Measurements from ENCODE around the gene HOXC10. TPM values are rescaled to one million over a fixed set of nuclear protein-coding genes. Genes with fewer than 3 reads are reported as not detected.

HOXC10 gene
- total RNA-seq, 1 experiment from 2014 or later, result 6.9 TPM

DNA sequence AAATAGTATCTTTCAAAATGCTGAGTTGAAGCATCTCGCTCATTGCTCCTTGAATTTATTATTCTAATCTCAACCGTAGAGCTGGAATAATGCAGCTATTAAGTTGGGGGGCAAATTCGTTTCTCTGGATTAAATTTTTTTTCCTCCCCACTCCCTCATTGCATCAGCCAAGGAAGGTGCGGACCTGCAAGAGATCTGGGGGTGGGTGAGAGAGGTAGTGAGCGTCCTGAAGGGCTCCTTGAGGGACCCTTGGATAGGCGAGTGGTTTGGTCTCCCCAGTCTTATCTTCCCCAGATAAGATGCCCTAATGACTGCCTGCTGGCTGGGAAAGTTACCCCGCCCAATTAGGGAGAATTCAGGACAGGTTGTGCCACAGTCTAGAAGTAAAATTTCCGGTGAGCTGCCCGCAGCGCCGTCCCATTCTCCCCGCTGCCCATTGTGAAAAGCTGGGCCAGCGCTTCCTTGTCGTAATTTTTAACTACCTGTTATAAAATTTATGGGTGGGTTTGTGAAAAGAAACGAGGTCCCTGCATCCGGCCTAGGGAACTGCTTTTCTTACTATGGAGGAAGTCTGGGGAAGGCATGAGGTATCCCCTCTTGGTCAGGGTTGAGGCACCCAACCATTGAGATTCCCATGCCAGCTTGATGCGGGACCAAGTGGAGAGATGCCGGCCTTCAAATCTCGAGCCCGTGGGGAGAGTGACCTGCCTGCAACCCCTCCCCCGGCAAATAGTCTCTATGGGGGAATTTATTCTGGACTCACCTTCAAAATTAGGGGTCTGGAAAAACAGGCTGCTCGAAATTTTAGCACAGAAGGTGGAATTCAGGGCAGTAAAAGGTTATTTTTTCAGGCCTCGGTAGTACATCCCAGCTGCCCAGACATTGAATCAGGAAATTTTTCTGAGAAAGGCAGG lies 30.3 kb downstream of the HOXC10 start:
- DNase-seq (ENCODE audit: low read depth), result no peak

DNA sequence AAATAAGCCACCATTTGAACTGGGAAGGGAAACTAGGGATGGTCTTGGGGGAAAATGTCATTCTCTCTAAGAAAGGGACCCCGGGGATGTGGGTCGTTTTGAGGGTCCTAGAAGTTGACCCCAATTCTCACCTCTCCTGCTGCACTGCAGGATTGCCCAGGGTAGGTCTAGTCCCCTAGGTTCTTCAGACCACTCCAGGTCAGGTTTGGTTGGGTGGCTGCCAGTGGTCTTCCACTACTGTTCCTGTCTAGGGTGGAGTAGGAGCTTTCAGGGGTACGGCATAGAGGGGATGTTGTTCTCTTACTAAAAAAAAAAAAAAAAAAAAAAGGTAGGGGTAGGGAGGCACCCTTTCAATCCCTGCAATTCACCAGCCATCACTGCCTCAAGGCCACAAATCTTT lies 31.1 kb downstream of the HOXC10 start:
- no peak for DNase-seq (ENCODE audit: low read depth)

DNA sequence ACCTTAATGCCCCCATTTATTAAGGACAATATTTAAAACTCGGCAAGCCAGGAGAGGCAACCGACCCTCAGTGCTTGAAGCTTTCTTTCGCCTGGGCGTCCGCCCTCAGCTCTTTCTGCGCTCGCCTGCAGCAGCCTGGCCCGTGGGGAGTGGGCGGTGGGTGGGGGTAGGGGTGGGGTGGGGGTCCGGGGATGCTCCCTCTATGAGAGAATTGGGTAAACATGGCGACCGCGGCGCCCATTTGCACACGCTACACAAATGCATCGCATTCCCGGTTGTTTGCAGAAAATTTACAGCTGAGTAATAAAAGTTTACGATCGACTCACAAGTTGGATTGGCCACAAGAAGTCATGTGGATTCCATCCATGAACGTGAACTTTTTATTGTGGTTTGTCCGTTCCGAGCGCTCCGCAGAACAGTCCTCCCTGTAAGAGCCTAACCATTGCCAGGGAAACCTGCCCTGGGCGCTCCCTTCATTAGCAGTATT lies 31.6 kb downstream of the HOXC10 start:
- DNase-seq (ENCODE audit: low read depth), result peak; percentile 96

DNA sequence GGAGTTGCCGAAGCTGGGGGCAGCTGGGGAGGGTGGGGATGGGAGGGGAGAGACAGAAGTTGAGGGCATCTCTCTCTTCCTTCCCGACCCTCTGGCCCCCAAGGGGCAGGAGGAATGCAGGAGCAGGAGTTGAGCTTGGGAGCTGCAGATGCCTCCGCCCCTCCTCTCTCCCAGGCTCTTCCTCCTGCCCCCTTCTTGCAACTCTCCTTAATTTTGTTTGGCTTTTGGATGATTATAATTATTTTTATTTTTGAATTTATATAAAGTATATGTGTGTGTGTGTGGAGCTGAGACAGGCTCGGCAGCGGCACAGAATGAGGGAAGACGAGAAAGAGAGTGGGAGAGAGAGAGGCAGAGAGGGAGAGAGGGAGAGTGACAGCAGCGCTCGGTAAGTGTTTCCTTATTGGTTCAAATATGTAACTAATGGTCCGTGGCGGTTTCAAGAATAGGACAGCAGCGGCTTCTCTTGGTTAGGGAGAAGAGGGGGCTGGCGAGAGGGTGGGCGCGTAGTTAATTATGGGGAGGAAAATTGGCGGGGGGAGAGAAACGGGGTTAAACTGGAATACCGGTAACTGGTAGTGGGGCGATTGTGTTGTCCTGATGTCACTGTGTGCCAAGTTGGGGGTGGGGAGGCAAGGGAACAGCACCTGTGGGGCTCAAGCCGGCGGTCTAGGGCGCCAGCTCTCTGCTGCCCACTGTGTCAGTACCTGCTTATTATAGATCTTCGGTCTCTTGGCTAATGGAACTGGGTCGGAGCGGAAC lies 32.3 kb downstream of the HOXC10 start:
- DNase-seq (ENCODE audit: low read depth), result peak; percentile 68

DNA sequence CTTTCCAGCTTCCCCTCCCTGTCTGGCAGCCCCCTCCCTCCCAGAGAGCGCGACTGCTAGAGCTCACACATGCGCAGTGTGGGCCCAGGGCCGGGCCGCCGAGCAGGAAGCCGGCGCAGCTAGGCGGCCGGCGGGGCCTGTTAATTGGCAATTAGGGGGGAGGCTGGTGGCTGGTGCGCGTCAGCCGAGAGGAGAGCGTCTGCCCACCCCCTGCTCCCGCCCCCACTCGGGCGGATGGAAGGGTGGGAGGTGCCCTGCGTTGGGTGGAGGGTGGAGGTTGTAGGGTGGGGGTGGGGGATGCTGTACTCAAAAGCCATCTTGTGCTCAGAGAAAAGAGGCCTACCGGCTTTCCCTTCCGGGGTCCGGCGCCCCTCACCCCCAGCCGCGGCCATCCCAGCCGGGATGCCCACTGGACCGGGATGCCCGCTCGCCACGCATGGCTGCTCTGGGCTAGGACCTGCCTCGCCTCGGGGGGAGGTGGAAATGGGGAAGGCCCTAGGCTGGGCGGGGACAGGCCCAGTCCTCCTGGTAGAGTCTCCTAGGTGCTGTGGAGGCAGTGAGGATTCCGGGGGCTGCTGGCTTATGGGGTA lies 33.0 kb downstream of the HOXC10 start:
- DNase-seq (ENCODE audit: low read depth), result peak; percentile 95

DNA sequence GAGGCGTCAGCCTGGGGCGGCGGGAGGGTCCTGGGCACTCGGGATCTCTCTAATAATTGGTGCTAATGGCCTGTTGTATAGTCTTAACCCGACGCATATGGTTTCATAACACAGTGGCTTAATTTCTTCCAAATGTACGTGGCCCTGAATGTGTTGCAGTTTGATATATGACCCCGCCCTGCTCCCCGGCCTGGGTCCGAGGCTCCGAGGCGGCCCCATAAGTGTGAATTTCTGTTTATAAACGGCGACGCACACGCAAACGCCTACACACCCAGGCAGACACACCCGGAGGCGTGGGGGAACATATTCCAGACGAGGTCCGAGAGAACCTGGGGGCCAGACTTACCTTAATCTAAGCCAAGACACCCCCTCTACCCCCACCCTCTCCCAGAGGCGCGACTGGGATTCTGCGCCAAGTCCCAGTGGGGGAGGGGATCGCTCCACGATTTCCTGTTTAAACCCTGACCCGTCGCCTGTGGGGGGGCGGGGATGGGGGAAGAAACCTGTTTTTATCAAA lies 33.6 kb downstream of the HOXC10 start:
- DNase-seq (ENCODE audit: low read depth), result peak; percentile 71

DNA sequence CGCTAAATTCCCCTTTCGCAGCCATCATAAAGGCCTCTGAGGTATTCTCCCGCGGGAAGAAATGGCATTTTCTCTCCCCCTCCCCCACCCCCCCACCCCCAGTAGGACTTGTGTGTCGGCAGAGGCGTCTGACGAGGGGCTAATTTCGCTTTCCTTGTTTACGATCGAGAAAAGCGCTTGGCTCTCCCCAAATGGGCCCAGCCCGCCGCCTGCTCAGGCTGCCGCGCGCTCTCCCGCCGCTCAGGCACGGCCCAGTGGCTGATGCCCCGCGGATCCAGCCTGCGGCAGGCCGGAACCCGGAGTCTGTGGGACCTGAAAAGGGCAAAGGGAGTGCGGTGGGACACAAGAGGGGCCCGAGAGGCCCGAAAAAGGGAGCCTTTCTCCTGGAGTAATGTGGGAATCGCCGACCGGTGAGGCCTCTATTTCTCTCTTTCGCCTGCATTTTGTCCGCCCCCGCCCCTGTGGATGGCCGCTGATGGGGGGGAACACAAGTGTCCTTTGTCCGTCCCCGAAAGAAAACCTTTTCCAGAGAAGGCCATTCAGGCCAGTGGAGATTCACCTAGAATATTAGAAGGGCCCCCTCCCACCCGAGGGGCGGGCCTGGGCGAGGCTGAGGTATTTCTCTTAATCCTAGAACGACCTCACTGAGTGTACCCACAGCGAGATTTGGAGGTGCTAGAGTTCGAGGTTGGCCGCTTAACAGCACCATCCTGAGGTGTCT lies 34.3 kb downstream of the HOXC10 start:
- no peak for DNase-seq (ENCODE audit: low read depth)

DNA sequence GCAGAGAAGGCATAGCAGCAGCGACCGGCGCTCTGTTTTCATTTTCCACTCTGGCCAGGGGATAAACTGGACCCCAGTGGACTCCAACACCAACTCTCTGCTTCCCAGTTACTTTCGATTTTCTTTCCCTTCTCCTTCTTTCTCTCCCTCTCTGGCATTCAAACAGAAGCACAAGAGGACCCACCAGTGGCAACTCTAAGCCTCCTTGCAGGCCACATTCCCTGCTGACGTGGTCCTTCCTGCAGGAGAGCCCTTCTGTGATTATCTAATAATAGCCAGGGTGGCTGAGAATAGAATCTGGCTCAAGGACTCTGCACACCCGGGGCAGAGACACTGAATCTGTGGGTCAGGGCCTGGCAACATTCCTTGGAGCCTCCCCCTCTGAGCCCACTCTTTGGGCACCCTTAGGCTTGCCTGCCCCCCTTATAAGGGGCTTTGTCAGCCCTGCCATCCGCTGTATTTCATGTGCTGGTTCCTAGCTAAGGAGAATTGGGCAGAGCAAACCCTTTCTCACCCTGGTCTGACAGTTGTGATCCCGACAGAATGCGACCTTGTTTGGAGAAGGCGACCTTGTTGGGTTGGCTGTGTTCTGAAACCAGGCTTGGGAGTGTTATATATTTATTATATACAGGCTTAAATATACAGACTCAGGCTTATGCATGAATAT lies 35.1 kb downstream of the HOXC10 start:
- DNase-seq (ENCODE audit: low read depth), result peak; percentile 73

DNA sequence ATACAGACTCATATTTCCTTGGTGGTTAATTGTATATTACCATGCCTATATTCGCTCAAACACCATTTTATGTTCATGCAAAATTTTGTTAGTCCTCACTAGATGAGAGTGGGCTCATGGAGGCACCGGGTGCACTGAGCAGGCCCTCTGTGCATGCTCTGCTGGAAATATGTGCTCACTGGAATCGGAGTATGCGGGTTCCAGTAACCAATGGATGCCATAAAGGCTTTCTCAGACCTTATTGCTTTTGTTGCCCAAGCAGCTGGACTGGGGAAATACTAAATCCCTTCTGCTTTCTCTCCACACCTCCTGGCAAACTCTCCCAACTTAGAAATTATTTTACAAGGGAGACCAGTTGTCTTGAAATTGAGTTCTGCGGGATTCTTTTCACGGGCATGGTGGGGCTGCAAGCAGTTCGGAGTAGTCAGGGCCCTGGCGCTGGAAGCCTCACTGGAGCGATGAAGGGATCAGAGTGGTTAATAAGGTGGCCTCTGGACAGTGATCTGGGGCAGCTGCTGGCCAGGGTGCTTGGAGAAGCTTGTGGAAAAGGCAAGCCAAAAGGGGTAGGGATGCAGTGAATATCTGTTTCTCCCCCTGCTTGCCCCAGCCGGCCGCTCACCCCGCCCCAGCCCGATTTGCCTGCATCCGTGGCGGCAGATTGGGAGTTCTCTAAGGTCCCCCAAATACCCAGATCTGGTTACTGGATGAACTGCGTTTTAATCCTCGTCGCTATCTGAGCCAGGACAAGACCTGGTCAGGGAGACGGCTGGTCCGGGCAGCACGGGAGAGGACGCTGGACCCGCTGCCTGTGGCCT lies 35.9 kb downstream of the HOXC10 start:
- DNase-seq (ENCODE audit: low read depth), result no peak

DNA sequence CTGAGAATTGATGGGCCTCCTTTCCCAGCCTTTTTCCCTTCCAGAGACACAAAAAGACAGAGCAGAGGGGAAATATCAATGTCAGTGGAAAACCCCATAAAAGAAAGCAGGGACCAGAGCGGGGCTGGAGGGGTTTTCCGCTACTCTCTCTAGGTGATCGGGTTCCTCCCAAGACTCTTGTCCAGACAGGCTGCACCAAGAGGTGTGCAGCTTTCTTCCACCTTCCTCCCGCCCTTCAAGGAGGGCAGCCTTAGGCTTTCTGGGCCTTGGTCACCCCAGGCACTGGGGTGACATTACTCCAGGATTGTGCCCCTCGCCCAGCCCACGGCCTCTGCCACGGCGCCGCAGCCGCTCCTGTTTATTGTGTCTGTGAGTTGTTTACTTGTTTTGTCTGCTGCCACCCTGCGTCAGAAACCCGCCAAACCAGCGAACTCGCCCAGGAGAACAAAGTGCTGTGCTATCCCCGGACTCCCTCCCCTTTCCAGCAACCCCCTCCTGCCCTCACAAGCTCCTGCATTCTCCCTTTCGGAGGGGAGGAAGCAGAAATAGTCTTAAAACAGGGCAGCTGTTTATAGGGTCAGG lies 36.6 kb downstream of the HOXC10 start:
- DNase-seq (ENCODE audit: low read depth), result peak; percentile 70

DNA sequence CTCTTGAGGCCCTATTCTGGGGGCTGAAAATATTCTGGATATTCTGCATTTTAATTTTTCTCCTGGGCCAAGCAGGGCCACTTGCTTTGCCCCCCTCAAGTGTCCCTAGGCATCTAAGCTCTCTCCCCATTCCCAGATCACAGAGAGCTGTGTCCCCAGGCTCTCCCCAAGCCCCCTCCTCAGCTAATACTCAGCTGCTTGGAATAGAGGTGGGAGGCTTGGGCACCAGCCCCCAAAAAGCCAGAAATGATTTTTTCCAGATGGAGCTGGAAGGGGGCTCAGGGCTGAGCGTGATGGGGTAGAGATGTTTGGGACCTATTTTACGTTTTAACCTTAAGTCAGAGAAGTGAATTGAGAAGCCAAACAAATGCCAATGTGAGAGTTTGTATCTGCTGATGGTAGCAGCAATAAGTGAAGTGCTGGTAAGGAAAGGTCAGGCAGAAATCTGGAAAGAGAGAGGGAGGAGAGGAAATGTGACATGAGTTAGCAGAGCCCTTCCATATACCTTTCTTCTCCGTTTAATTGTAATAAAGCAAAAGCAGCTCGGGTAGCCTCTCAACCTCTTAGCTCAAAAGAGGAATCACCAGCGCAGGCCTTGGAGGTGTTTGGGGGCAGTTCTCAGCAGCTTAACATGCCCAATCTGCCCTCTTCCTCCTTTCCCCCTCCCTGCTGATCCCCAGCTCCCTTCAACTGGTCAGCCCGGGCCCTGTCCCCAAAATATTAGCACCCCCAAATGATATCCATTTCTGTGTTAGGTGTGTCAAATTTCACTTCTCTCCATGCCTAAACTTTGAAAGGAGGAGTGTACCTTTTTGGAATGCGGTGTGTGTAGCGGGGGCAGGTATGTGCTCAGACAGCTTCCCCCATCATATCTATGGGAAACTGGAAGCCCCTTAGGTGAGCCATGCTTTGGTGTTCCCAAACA lies 38.3 kb downstream of the HOXC10 start:
- DNase-seq (ENCODE audit: low read depth), result no peak

DNA sequence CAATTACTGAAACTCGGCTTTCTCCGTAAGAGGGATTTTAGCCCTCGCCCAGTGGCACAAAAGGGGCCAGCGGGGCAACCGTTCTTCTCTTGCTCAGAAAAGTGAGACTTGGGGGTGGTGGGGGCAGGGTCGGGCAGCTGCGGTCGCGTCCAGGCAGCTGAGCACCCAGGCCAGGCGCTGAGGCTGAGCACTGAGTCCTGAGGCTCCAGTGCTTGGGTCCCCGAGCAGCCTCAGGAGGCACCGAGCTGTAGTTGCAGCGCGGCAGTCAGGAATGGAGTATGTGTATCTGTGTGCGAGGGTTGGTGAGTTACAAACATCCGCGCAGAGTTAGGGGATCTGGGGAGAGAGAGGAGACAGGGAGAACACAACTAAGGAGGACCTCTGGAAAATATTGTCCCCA lies 39.2 kb downstream of the HOXC10 start:
- DNase-seq (ENCODE audit: low read depth), result peak; percentile 65

DNA sequence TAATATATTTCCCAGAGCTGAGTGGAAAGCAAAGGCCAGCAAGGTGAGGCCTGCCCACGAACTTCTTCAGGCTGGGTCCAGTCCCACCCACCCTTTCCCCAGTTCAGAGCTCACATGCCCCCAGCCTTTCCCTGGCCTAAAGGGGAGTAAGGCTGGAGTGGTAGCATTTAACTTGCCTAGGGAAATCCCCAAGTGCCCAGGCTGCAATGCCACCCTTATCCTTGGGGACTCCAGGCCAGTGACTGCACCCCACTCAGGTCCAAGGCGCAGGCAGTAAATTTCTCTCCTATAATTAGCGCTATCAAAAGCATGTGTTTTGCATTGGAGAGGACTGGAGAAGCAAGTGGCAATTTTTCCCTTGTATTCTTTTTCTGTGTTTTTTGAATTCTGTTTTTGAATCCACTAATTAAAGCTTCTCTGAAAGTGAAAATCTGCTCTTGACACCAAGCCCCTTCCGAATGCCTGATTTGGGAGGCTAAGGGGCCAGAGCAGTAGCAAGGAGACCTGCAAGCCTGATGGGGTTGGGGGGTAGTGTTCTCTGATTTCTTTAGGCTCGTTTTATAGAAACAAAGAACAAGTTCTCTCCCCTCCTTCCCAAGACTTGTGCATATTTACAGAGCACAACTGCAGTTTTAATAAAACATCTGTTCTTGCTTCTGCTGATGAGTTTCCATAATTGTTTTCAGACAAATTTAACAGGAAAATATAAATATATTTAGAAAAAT lies 39.8 kb downstream of the HOXC10 start:
- DNase-seq (ENCODE audit: low read depth), result no peak

DNA sequence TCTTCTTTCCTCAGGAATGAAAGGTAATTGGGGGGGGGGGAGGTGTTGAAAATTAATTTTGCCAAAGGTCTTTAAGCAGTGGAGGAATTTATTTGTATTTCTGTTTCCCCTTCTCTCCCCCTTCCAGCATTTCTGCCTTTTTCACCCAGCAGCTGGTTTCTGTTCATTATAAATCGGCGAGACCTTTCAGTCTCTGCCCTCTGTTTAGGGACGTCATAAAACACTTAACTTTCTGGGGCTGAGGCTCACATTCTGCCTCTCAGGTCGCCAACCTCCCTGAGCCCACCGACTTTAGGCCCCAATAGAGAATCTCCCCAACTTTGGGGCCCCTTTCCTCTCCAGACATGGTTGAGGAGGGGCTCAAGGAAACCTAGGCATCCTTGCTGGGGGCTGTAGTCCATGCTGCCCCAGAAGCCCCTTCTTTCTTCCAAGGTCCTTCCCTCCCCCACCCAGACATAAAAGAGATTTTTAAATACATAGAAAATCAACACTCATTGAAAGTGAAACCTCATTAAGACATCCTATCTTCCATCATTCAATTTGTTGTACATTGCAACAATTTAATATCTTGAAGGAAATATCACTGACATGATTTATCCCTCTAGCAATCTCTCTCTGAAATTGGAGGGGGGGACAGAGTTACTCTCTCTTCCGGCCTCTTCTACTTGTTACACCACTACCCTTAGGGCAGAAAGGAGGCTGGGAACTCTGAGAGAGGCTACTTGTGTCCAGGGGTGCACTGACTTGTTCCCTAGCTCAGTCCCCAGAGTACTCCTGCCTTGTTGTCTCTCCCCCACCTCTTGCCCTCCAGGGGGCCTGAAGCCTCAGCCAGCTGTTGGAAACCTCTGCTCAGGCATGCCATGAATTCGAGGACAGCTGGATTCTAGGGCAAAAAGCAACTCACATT lies 40.8 kb downstream of the HOXC10 start:
- peak; percentile 76 for DNase-seq (ENCODE audit: low read depth)

DNA sequence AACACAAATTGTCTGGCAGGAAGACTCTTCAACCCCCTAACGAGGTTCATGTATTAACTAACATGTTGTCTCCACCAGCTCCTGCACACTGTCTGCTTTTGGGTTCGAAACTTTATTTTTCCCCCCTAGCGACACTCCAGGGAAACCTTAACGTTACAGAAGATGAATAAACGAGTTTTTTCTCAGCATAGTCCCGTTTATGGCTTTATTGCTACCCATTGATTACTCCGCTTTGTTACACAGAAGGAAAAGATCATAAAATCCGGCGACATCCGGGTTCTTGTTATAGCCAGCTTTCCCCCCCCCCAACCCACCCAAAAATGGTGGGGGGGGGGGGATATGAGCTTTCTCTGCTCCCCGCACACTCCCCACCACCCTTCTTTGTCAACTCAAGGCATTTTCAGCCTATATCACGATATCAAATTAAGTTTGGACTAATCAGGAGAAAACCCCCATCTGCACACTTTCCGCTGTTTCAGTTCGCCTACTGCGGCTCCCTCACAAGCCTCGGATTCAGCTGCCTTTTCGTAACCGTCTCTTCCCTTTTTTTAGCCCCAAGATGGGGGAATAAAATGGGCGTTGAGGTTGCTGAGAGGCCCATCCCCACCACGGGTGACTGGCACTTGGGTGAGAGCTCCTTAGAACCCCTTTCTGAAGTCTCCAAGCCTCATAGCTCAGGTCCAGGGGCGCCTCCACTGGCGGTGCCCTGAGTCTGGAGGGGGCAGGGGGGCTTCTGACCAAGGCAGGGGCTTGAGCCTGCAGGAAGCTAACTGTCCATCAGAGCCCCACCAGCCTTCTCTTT lies 41.9 kb downstream of the HOXC10 start:
- no peak for DNase-seq (ENCODE audit: low read depth)

DNA sequence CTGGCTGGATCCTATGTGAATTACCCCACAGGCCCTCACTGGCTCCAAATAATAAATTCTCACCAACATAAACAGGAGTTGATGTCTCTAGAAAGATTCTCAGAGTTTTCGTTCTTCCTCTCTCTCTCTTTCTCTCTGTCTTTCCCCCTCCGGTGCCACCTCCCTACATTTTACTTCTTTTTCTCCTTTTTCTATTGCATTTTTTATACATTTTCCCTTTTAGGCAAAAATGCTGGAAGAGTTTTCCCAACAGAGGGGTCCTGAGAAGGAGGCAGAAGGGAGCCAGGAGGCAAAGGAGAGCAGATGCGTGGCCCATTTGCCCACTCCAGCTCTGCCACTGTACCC lies 42.5 kb downstream of the HOXC10 start:
- no peak for DNase-seq (ENCODE audit: low read depth)

Data from LHCN-M2 (cell line).